ENCODE measurements around the gene KRT78.

Gene KRT78

GRCh38 chr12:52838609-52839435 lies 10.0 kb downstream of the KRT78 start:
- TF ChIP-seq, protein P1, sequence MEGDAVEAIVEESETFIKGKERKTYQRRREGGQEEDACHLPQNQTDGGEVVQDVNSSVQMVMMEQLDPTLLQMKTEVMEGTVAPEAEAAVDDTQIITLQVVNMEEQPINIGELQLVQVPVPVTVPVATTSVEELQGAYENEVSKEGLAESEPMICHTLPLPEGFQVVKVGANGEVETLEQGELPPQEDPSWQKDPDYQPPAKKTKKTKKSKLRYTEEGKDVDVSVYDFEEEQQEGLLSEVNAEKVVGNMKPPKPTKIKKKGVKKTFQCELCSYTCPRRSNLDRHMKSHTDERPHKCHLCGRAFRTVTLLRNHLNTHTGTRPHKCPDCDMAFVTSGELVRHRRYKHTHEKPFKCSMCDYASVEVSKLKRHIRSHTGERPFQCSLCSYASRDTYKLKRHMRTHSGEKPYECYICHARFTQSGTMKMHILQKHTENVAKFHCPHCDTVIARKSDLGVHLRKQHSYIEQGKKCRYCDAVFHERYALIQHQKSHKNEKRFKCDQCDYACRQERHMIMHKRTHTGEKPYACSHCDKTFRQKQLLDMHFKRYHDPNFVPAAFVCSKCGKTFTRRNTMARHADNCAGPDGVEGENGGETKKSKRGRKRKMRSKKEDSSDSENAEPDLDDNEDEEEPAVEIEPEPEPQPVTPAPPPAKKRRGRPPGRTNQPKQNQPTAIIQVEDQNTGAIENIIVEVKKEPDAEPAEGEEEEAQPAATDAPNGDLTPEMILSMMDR (IDR thresholded peaks at IDR 0.05; ENCODE audit: borderline replicate concordance, control extremely low read depth, extremely low read depth, insufficient read depth, missing control alignments), result no peak
- in situ Hi-C loops (cut with MboI; ENCODE audit: low sequenced_read_pairs, unreplicated experiment), result no loop called here
- no peak for DNase-seq (ENCODE audit: low spot score)

DNA sequence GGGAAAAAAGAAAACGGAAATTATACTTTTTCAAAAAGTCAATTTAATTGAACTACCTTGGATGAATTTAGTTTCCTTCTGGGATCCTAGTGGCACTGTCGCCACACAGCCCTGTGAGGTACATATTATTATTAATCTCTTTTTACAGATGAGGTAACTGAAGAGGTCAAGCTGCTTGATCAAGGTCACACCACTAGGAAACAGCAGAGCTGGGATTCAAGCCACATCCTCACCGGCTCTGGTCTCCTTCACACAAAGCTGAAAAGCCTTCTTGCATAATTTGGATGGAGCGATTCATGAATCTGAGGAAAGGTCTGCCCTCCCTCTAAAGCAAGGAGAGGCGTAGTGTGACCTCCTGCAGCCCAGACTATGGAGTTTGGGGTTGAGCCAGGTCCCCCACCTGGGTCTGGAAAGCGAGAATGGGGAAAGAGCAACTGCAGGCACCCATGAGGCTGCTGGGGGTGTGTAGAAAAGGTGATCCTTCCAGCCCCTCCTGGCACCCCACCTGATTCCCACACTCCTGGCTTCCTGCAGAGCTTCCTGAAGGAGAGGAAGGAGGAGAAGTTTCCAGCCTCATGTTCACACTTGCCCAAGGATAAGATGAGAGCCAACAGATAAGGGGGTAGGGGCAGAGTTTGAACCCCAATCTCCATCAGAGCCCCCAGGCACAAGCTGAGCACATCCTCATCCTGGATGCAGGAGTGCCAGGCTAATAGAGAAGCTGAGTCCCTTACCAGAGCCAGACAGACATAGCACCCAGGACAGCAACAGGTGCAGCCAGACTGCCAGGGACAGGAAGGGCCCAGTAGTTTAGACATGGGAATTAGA lies 10.8 kb downstream of the KRT78 start:
- in situ Hi-C loops (cut with MboI; ENCODE audit: low sequenced_read_pairs, unreplicated experiment), result no loop called here
- no peak for DNase-seq (ENCODE audit: low spot score)
- TF ChIP-seq, protein P1 (IDR thresholded peaks at IDR 0.05; ENCODE audit: borderline replicate concordance, control extremely low read depth, extremely low read depth, insufficient read depth, missing control alignments), result no peak

DNA sequence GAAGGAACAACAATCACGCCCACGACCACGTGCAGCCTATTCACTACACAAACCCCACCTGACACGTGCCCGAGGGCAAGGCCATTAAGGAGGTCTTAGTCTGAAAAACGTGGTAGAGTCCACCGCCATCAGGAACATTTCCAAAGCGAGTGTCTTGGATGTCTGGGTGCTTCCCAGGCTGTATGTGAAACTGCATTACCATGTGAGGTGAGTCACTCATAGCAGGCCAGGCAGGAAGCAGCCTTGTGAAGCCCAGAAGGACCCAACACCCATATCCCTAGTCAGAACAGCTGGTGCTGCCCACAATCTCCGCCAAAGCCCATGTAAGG lies 11.4 kb downstream of the KRT78 start:
- DNase-seq (ENCODE audit: low spot score), result no peak
- TF ChIP-seq, protein P1 (IDR thresholded peaks at IDR 0.05; ENCODE audit: borderline replicate concordance, control extremely low read depth, extremely low read depth, insufficient read depth, missing control alignments), result no peak
- in situ Hi-C loops (cut with MboI; ENCODE audit: low sequenced_read_pairs, unreplicated experiment), result no loop called here

DNA sequence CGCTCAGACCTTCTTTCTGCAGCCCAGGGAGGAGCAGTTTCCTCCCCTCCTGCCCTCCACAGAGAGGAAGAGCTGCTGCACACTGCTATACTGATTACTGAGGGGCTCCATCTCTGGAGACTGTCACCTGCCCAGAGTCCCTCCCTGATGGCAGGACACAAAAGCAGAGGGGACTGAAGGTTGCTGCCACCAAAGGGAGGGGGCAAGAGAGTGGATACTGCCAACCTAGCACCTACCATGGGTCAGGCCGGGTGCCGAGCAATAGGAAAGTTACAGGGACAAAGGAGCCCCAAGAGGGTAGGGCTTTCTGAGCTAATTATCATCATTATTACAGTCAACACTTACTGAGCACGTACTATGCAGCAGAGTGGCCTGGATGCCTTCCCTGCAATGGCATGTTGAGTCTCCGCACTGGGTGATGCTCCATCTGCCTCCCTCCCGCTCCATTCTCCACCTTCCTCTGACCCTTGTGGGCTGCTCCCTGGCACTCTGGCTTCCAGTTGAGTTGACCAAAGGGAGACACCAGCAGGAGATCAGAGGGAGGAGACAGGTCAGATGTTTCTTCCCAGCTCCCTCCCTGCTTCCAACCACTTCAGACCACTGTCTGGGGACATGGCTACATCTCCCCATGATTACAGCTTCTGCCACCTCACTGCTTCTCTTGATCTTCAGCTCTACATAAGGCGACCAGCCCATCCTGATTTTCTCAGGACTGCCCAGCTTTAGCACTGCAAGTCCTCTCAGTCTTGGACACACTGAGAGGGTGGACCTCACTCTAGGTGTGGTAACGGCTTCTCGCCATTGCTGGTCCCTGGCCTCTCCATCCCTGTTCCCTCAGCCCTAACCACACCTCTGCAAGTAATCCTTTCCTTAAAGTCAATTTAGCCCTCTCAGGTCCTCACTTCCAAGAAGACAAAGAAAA lies 12.0 kb downstream of the KRT78 start:
- in situ Hi-C loops (cut with MboI; ENCODE audit: low sequenced_read_pairs, unreplicated experiment), result no loop called here
- no peak for DNase-seq (ENCODE audit: low spot score)
- TF ChIP-seq, protein P1 (IDR thresholded peaks at IDR 0.05; ENCODE audit: borderline replicate concordance, control extremely low read depth, extremely low read depth, insufficient read depth, missing control alignments), result no peak

DNA sequence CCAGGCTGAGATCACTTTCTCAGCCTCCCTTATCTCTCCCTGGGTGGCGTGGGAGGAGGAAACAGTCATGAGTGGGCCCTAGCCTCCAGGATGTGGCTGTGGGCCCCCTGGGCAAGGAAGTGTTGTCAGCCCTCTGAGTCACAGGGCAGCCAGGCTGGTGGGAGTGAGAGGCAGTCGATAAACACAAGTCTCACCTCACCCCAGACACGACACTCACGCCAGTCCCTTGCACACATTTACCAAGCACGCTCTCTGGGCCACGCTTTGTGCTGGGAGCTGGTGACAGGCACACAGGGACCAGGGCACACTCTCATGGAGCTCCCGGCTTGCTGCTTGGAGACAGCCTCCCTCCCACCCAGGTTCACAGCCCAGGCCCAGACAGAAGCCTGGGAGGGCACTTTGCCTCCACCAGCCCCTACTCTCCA lies 12.7 kb downstream of the KRT78 start:
- in situ Hi-C loops (cut with MboI; ENCODE audit: low sequenced_read_pairs, unreplicated experiment), result no loop called here
- DNase-seq (ENCODE audit: low spot score), result no peak
- TF ChIP-seq, protein P1 (IDR thresholded peaks at IDR 0.05; ENCODE audit: borderline replicate concordance, control extremely low read depth, extremely low read depth, insufficient read depth, missing control alignments), result no peak

Measured in GM13976 (cell line).